GF-D8 (cell line): Measurements from ENCODE around the gene UBE2S.

Experiments used
- DNase-seq: peaks from one replicate; lab custom pipeline; 2025; lab: John Stamatoyannopoulos, UW

UBE2S gene

DNA sequence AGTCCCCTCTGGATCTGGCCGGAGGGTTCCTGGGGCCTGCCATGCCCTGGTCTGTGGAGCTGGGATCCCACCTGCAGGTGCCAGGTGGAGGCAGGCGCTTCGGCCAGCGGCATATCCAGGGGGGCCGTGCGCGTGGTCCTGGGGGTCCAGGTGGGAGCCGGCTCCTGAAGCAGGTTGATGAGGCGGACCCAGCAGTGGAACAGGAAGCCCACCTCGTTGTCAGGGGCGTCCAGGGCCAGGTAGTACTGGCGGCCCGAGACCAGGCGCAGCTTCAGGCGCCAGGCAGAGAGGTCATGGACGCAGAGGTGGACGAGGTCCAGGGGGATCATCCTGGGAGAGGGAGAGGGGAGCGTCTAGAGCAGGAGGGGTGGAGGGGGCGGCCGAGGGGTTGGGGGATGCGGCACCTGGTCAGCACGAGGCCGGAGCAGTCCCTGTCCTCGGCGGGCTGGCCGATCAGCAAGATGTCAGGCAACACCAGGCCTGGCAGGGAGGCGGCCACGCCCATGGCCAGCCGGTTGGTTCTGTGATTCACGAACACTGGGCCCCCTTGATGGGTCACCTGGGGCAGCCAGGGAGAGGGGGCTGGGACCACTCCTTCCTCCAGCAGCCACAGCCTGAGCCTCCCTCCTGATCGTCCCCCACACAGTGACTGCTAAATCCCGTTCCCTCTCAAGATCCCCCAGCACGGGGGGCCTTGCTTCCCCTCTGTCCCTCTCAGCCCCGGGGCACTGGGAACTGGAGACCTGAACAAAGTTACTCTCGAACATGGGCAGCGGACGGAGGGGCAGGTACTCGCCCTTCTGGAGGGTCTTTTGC is 45.2 kb downstream of the UBE2S start:
- no peak for DNase-seq

- no peak for DNase-seq
These were observed 46.7 kb downstream of the UBE2S start for GRCh38 chr19:55360902-55361301.

GRCh38 chr19:55358943-55359908 is 48.4 kb downstream of the UBE2S start:
- DNase-seq, result no peak

- DNase-seq, result no peak
These were observed 49.1 kb downstream of the UBE2S start for GRCh38 chr19:55358493-55358892.

DNA sequence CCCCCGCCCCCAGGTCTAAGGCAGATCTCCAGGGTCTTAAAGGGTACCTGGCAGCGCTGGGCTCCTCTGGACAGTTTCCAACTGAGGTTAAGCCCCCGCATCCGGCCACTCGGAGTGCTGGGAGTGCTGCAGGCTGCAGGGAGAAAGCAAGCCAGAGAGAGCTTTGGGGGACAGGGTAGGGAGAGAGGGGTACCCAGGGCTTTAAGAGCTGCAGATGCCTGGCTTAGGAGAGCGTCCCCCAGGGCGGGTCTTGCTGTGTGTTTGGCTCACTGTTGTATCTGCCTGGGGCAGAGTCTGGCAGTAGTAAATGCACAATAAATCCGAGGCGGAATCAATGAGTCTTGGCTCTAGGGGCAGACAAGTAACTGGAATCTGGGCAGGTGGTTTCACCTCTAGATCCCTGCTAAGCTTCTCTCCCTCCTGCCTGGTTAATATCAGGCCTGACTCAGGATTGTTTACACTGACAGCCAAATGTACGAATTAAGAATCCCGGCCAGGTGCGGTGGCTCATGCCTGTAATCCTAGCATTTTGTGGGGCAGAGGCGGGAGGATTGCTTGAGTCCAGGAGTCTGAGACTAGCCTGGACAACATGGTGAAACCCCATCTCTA is 52.3 kb downstream of the UBE2S start:
- DNase-seq, result no peak

GRCh38 chr19:55354698-55355212 is 52.8 kb downstream of the UBE2S start, which contains the start of gene COX6B2:
Gene COX6B2, minus strand, starts transcription at chr19:55354719. Its CDS starts 198 bp downstream, at chr19:55354521.
- DNase-seq, result no peak

DNA sequence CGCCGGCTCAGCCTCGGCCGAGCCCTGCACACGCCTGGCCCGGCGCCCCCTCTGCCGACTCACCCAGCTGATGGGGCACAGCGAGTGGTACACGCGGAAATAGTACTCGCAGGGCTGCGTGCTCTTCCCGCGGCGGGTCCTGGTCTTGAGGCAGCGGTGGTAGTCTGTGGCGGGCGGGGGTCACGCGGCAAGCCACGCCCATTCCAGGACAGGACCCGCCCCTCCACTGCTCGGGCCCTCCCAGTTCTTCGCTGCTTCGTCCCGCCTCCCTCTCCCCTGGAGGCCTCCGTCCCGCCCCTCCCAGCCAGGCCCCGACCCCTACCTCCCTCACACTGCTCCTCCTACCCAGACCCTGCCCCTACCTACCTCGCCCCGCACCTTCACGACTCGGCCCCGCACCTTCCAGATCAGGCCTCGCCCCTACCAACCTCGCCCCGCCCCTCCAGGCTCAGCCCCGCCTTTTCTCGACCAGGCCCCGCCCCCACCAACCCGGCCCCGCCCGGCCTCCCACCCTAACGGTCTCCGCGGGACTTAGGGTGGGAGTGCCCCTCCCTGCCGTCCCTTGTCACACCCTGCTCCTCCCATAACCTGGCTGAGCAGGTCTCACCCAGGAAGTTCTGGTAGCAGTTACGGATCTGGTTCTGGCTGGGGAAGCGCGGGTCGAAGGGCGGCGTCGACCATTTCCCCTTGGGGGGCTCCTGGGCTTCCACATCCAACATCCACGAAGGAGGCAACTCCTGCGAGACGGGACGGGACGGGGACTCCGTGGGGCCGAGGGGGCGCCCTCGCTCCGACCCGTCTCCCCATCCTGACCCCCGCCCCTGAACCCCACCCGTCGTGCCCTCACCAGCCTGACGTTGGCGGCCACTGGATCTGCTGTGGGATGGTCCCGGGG is 53.5 kb downstream of the UBE2S start:
- DNase-seq, result no peak

GRCh38 chr19:55353356-55353802 is 54.2 kb downstream of the UBE2S start:
- DNase-seq, result no peak

DNA sequence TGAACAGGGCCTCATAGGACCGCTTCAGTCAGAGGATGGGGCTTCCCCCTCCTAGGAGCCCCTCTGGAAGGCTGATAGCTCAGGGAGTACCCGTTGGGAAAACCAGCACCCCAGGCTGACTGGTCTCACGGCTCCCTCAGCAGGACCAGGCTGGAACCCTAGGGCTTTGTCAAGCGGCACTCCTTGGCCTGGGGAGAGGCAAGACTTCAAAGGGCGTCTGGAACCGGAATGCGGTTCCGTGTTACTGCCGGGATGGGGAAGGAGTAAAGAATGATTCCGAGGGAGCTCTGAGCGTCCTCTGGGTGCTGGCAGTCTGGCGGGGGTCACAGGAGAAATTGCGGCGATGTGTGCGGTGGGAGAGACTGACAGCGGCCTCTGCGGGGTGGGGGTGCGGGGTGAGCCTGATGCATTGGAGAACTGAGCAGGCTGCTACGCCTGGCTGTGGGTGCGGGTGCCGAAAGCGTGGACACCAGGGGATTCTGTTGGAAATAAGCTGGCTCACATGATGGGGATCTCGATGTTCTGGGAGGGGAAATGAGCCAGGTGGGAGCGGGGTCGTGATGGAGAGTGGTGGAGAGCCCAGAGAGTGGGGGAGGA is 54.9 kb downstream of the UBE2S start:
- no peak for DNase-seq

- DNase-seq, result no peak
These were observed 55.5 kb downstream of the UBE2S start for GRCh38 chr19:55352040-55352439.

DNA sequence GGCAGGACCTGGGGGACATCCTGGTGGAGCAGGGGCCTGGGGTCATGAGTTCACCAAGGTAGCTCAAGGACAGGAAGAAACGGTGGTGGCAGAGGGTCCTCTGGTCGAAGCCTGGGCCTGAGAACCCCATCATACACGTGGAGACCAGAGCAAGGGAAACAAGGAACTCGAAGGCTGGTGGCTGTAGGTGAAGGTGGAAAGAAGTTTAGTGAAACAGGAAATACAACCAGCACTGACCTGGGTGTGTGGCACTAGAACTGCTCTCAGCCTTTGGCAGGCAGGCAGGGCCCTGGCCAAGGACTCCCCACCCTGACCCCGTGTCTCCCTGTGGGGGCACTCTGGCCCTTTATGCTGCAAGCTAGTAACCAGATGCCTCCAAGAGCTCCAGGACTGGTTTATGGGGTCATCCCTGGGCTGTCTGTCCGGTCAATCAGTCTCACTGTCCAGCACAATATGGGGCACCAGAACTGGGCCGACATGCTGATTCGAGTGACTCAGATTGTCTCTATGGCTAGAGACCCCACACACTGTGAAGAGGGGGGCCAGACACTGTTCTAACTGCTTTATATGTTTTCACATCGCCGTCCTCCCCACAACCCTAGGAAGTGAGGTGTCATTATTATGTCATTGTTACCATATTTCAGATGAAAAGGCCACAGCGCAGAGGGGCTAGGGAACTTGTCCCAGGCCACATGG is 56.8 kb downstream of the UBE2S start:
- no peak for DNase-seq
